OCI-LY1 (cell line): ENCODE results near the gene ADA.

Experiments used
- EZH2 ChIP-seq: fragments of 200-600 bp; sonication (generic), shearing (Covaris generic); IDR thresholded peaks from 2 replicates; pipeline ENCODE4 v1.8.0; 2017; ENCODE audit warnings: borderline replicate concordance, mixed run types, mild to moderate bottlenecking, antibody characterized with exemption, low read length, moderate library complexity, mixed read lengths
- TF ChIP-seq, protein P1 (sequence below): fragments of 200-600 bp; sonication (generic), shearing (Covaris generic); IDR thresholded peaks from 2 replicates; pipeline ENCODE4 v1.5.1; 2017; ENCODE audit warnings: mild to moderate bottlenecking, antibody characterized with exemption, low read length, moderate library complexity, mixed read lengths

GRCh38 chr20:44653546-44653945, 2.0 kb upstream of the ADA start:
- TF ChIP-seq, protein P1, sequence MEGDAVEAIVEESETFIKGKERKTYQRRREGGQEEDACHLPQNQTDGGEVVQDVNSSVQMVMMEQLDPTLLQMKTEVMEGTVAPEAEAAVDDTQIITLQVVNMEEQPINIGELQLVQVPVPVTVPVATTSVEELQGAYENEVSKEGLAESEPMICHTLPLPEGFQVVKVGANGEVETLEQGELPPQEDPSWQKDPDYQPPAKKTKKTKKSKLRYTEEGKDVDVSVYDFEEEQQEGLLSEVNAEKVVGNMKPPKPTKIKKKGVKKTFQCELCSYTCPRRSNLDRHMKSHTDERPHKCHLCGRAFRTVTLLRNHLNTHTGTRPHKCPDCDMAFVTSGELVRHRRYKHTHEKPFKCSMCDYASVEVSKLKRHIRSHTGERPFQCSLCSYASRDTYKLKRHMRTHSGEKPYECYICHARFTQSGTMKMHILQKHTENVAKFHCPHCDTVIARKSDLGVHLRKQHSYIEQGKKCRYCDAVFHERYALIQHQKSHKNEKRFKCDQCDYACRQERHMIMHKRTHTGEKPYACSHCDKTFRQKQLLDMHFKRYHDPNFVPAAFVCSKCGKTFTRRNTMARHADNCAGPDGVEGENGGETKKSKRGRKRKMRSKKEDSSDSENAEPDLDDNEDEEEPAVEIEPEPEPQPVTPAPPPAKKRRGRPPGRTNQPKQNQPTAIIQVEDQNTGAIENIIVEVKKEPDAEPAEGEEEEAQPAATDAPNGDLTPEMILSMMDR: no peak
- no peak for TF ChIP-seq EZH2
